Neutrophil (primary cell): Measurements from ENCODE around the gene PKP1.

Experiments
- H3K27ac ChIP-seq: fragments of 200-600 bp; sonication (generic); 2 replicates; pipeline ENCODE4 v1.5.1; 2016; ENCODE audit warnings: mild to moderate bottlenecking, moderate library complexity
- H3K27me3 ChIP-seq: fragments of 200-600 bp; sonication (generic); 2 replicates; pipeline ENCODE4 v1.6.0; 2016; ENCODE audit warnings: mild to moderate bottlenecking
- H3K36me3 ChIP-seq: fragments of 200-600 bp; sonication (generic); 2 replicates; pipeline ENCODE4 v1.5.1; 2017
- H3K4me1 ChIP-seq, 2 experiments: fragments of 200-600 bp in 1 of 2; sonication (generic) in 1 of 2; 1 replicate in 1 of 2; 2 replicates in 1 of 2; pipeline versions ENCODE4 v1.5.1 to v1.6.1; 2013 to 2016; ENCODE audit warnings: low read depth in 1 of 2, low read length in 1 of 2, mild to moderate bottlenecking in 1 of 2, moderate library complexity in 1 of 2; ENCODE audit not compliant: control insufficient read depth in 1 of 2, insufficient read depth in 1 of 2
- H3K4me3 ChIP-seq, 2 experiments: fragments of 200-600 bp in 1 of 2; sonication (generic) in 1 of 2; 1 replicate in 1 of 2; 2 replicates in 1 of 2; pipeline ENCODE4 v1.5.1; 2013 to 2016; ENCODE audit warnings: low read depth in 1 of 2, low read length in 1 of 2, mild to moderate bottlenecking in 1 of 2, moderate library complexity in 1 of 2
- H3K9me3 ChIP-seq: fragments of 200-600 bp; sonication (generic); 2 replicates; pipeline ENCODE4 v1.5.1; 2016
- TF ChIP-seq, protein P1 (sequence below): fragments of 200-600 bp; sonication (generic); IDR thresholded peaks from 2 replicates; pipeline ENCODE4 v1.5.1; 2016; ENCODE audit warnings: antibody characterized with exemption

The PKP1 gene

DNA sequence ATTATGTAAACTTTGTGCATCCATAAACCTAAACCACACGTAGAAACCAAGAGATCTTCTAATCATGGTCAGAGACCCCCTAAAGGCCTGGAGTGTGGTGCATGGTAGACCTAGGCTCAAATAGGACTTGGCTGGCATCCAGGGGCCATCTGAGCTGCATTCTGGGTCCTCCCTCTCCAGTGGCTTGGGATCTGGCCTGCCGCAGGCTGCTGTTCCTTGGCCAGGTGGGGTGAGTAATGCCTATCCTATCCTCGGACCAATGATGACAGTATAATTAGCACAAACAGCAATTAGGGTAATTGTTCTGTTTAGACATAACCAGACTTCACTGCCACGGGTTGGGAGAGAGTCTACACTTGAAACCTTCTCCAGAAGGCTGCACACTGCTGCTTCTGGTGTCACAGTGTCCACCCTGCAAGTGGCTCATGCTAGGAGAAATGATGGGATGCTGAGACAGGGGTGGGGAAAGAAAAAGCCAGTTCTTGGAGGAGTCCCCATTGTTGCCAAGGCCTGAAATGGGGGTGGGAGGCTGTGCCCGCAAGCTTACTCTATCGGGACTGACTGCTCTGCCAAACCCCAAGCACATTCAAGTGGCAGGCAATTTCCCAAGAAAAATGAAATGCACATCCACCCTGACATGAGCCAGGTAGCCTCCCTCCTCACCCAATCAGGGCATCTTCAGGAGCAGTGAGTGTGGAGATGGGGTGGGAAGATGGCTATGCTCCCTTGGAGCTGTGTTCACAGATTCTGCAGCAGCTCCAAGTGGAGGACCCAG, 12.5 kb upstream of the PKP1 start:
- H3K9me3 ChIP-seq, result no peaks in the 10 kb centered on the region

DNA sequence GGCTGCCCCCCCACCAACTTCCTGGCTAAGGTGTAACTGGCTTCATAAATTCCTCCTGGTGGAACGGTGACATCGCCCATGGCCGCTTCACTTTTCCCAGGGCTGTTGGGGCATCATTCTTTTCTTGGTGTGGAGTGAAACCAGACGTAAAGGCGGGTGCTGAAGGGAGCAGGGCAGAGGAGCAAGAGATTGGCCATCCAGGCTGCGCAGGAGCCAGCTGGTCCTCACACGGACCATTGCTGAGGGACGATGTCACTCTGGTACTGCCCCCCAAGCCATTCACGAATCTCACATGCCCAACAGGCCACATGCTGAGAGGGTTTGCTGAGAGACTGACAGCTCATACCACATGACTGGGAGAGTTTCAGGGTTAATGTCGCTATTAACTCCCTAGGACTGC, 10.5 kb upstream of the PKP1 start:
- no peaks in the 10 kb centered on the region for H3K4me1 ChIP-seq
- peaks cover 16% of the 10 kb centered on the region for H3K27me3 ChIP-seq
- H3K9me3 ChIP-seq, result no peaks in the 10 kb centered on the region
- TF ChIP-seq, protein P1, sequence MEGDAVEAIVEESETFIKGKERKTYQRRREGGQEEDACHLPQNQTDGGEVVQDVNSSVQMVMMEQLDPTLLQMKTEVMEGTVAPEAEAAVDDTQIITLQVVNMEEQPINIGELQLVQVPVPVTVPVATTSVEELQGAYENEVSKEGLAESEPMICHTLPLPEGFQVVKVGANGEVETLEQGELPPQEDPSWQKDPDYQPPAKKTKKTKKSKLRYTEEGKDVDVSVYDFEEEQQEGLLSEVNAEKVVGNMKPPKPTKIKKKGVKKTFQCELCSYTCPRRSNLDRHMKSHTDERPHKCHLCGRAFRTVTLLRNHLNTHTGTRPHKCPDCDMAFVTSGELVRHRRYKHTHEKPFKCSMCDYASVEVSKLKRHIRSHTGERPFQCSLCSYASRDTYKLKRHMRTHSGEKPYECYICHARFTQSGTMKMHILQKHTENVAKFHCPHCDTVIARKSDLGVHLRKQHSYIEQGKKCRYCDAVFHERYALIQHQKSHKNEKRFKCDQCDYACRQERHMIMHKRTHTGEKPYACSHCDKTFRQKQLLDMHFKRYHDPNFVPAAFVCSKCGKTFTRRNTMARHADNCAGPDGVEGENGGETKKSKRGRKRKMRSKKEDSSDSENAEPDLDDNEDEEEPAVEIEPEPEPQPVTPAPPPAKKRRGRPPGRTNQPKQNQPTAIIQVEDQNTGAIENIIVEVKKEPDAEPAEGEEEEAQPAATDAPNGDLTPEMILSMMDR, result no peak
- no peaks in the 10 kb centered on the region for H3K36me3 ChIP-seq
- H3K4me3 ChIP-seq, result no peak overlapping the region
- H3K27ac ChIP-seq, result no peak overlapping the region

More for the DNA sequence above, 12.5 kb upstream of the PKP1 start:
- H3K27ac ChIP-seq, result no peak overlapping the region
- TF ChIP-seq, protein P1, result no peak
- H3K4me1 ChIP-seq, result no peaks in the 10 kb centered on the region
- H3K36me3 ChIP-seq, result no peaks in the 10 kb centered on the region
- peaks cover 32% of the 10 kb centered on the region for H3K27me3 ChIP-seq
- no peak overlapping the region for H3K4me3 ChIP-seq

DNA sequence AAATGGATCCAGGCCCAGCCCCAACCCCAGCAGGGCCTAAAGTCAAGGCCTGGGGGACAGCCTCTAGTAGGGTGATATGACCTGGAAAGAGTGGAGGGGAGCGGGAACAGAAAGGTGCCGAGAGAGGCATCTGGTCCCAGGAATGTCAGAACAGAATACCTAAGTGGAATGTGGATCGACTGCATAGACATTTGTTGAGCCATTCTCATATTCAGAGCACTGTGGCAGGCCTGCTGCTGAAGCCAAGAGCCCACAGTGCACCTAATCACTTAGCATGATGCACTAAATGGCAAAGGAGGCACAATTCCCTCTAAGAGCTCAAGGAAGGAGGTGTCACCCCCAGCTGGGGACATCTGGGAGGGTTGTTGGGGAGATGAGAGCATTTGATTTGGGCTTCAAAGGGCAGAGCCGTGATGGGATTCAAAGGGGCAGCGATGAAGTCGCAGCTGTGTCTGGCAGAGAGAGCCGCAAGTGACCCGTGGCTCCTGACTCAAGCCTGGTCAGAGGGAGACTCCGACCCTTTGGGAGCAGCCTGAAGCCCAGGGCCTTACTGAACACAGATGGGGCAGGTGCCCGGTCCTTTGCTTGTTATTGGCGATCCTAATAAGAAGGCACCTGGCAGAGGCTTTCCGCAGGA, 8.6 kb upstream of the PKP1 start:
- Histone ChIP-seq H3K27me3 (peaks cover 19% of the 10 kb centered on the region), H3K4me1 (no peaks in the 10 kb centered on the region), H3K36me3 (no peaks in the 10 kb centered on the region), H3K4me3 (no peak overlapping the region), H3K27ac (no peak overlapping the region), H3K9me3 (no peaks in the 10 kb centered on the region)
- TF ChIP-seq, protein P1, result no peak

DNA sequence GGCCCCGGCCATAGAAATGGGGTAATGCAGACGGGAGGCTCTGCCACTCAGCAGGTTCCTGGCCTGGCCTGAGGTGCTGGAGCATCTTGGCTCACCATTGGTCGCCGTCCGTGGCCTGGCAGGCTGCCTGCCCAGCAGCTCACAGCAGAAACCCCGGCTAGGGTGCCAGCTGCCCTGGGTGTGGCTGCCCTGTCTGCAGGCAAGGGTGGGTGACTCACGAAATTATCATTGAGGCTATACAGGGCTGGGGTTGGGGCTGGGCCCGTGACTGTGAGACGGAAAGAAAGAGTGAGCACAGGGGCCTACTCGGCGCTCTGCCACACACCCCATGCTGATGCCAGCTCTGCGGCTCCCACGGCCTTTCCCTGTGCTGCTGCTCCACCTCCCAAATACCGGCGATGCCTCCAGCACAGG, 8.0 kb upstream of the PKP1 start:
- Histone ChIP-seq H3K9me3 (no peaks in the 10 kb centered on the region), H3K27me3 (peaks cover 25% of the 10 kb centered on the region), H3K27ac (no peak overlapping the region), H3K4me3 (no peak overlapping the region), H3K4me1 (no peaks in the 10 kb centered on the region), H3K36me3 (no peaks in the 10 kb centered on the region)
- TF ChIP-seq, protein P1, result no peak

DNA sequence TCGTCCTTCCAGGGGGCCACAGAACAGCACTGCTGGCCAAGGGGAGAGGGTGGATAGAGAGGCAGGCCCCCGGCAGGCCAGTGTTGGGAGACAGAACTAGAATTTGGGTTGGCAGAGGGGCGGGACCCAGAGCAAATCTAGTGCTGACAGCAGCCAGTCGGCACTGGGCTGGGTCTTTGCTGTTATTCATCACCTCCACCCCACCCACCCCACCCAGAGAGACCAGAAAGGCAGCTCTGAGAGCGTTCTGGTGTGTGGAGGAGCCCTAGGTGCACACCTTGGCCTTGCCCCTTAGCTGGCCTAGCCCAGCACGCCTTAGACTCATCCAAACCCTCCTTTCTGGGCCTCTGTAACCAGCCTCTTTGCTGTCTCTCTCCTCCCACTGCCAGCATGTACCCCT, 6.4 kb upstream of the PKP1 start:
- TF ChIP-seq, protein P1, result no peak
- Histone ChIP-seq H3K4me3 (no peak overlapping the region), H3K9me3 (no peaks in the 10 kb centered on the region), H3K4me1 (no peaks in the 10 kb centered on the region), H3K27me3 (peaks cover 39% of the 10 kb centered on the region), H3K27ac (no peak overlapping the region), H3K36me3 (no peaks in the 10 kb centered on the region)
